ENCODE results near the gene GMEB2.

DNA sequence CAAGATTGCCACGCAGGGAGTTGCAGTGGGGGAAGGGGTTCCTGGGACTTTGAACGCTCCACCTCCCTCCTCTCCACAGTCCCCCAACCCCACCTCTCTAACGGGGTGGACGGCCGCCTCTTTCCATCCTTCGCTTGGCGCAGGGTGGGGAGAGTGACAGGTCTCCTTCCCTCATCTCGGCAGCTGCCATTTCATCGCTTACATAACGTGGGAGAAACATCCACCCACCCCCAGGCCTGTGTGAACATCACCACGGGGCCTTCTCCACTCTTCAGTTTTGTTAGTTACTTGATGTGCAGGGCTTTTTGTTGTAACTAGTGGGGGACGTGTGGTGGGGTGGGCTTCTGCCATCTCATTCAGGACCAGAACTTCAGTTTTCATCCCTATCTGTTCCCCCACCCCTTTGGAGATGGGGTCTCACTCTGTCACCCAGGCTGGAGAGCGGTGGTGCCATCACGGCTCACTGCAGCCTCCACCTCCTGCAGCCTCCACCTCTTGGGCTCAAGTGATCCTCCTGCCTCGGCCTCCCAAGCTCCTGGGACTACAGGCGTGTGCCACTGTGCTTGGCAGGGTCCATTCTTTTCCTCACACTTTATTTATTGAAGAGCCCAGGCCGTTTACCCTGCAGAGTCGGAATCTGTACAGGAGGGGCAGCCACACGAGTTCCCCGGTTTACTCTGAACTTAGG is 48.9 kb upstream of the GMEB2 start:
- TF ChIP-seq POLR2AphosphoS5 (IDR thresholded peaks at IDR 0.05), result no peak
- TF ChIP-seq, protein P1, sequence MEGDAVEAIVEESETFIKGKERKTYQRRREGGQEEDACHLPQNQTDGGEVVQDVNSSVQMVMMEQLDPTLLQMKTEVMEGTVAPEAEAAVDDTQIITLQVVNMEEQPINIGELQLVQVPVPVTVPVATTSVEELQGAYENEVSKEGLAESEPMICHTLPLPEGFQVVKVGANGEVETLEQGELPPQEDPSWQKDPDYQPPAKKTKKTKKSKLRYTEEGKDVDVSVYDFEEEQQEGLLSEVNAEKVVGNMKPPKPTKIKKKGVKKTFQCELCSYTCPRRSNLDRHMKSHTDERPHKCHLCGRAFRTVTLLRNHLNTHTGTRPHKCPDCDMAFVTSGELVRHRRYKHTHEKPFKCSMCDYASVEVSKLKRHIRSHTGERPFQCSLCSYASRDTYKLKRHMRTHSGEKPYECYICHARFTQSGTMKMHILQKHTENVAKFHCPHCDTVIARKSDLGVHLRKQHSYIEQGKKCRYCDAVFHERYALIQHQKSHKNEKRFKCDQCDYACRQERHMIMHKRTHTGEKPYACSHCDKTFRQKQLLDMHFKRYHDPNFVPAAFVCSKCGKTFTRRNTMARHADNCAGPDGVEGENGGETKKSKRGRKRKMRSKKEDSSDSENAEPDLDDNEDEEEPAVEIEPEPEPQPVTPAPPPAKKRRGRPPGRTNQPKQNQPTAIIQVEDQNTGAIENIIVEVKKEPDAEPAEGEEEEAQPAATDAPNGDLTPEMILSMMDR (IDR thresholded peaks at IDR 0.05), result no peak
- no peak for TF ChIP-seq POLR2A (IDR thresholded peaks at IDR 0.05)
